Effector CD8-positive, alpha-beta T cell (primary cell): ENCODE data around the gene NQO2.
"Not testable (repeated sequence)": the region's sequence is repeated elsewhere in the genome, so short reads cannot be mapped to it uniquely, and the experiment has no call there.

Experiments
- DNase-seq: peaks from one replicate; lab custom pipeline; 2025; lab: John Stamatoyannopoulos, UW

The NQO2 gene

GRCh38 chr6:3037638-3038365, 38.1 kb downstream of the NQO2 start:
- DNase-seq, result no peak

GRCh38 chr6:3039384-3039783, 39.7 kb downstream of the NQO2 start:
- no peak for DNase-seq

- DNase-seq, result no peak
These were observed 41.5 kb downstream of the NQO2 start for GRCh38 chr6:3041147-3041546.

- DNase-seq, result no peak
These were observed 41.9 kb downstream of the NQO2 start for GRCh38 chr6:3041606-3042005.

- DNase-seq, result no peak
These were observed 45.7 kb downstream of the NQO2 start for GRCh38 chr6:3045369-3045768.

- no peak for DNase-seq
These were observed 46.1 kb downstream of the NQO2 start for GRCh38 chr6:3045777-3046176.

- no peak for DNase-seq
These were observed 46.6 kb downstream of the NQO2 start for GRCh38 chr6:3046295-3046694.

- DNase-seq, result not testable (repeated sequence)
These were observed 48.3 kb downstream of the NQO2 start for GRCh38 chr6:3048009-3048408.

GRCh38 chr6:3052481-3053230, 53.0 kb downstream of the NQO2 start:
- DNase-seq, result no peak

- DNase-seq, result no peak
These were observed 53.5 kb downstream of the NQO2 start for GRCh38 chr6:3053231-3053508.

GRCh38 chr6:3054229-3055157, 54.8 kb downstream of the NQO2 start:
- DNase-seq, result not testable (repeated sequence)

- DNase-seq, result not testable (repeated sequence)
These were observed 55.4 kb downstream of the NQO2 start for GRCh38 chr6:3055158-3055499.

- DNase-seq, result no peak
These were observed 57.5 kb downstream of the NQO2 start for GRCh38 chr6:3057063-3057770.

GRCh38 chr6:3058957-3059356, 59.3 kb downstream of the NQO2 start:
- DNase-seq, result no peak

- not testable (repeated sequence) for DNase-seq
These were observed 60.4 kb downstream of the NQO2 start for GRCh38 chr6:3060092-3060491.

- no peak for DNase-seq
These were observed 61.8 kb downstream of the NQO2 start for GRCh38 chr6:3061501-3061941.

- DNase-seq, result not testable (repeated sequence)
These were observed 63.6 kb downstream of the NQO2 start for GRCh38 chr6:3063340-3063732.

GRCh38 chr6:3063733-3064700, 64.3 kb downstream of the NQO2 start:
- peak; percentile 82 for DNase-seq

- DNase-seq, result peak; percentile 89
These were observed 68.9 kb downstream of the NQO2 start, which contains the start of gene RIPK1 for GRCh38 chr6:3068329-3069214. Gene RIPK1, plus strand, starts transcription at chr6:3068494. Its CDS starts 8,330 bp downstream, at chr6:3076824.
